Gastrocnemius medialis (tissue), 4 donors: ENCODE measurements around the gene ASIC1. TPM values are rescaled to one million over a fixed set of nuclear protein-coding genes. Genes with fewer than 3 reads are reported as not detected.

Experiments
- ATAC-seq, 2 donors: fragments of 150-250 bp; one replicate each; pipeline ENCODE4 v1.9.1; 2016
- DNase-seq, 2 donors: peaks; one replicate each; pipeline ENCODE4 v3.0.0-alpha.2; 2019
- H3K27ac ChIP-seq, 4 donors: fragments of 200-600 bp; sonication (generic); 1 replicate in 1 of 4; 2 replicates in 3 of 4; pipeline ENCODE4 v1.5.1; 2016 to 2018; ENCODE audit warnings: mild to moderate bottlenecking in 2 of 4, moderate library complexity in 1 of 4
- H3K27me3 ChIP-seq, 3 donors: fragments of 200-600 bp; sonication (generic) in 2 of 3; 1 replicate in 1 of 3; 2 replicates in 2 of 3; pipeline versions ENCODE4 v1.5.1 to v1.6.0; 2016 to 2019; ENCODE audit warnings: mild to moderate bottlenecking in 1 of 3, moderate library complexity in 1 of 3
- H3K36me3 ChIP-seq, 2 donors: fragments of 200-600 bp; sonication (generic) in 1 of 2; one replicate each; pipeline ENCODE4 v1.5.1; 2017 to 2018
- H3K4me1 ChIP-seq, 2 donors: fragments of 200-600 bp; sonication (generic) in 1 of 2; one replicate each; pipeline ENCODE4 v1.5.1; 2016 to 2017; ENCODE audit warnings: mild to moderate bottlenecking in 2 of 2
- H3K4me3 ChIP-seq, 4 donors: fragments of 200-600 bp; sonication (generic) in 3 of 4; 1 replicate in 1 of 4; 2 replicates in 3 of 4; pipeline ENCODE4 v1.5.1; 2016 to 2019; ENCODE audit warnings: mild to moderate bottlenecking in 2 of 4
- H3K9me3 ChIP-seq, 3 donors: fragments of 200-600 bp; sonication (generic) in 2 of 3; 1 replicate in 1 of 3; 2 replicates in 2 of 3; pipeline ENCODE4 v1.5.1; 2016 to 2019
- POLR2A ChIP-seq, 2 donors: fragments of 450-650 bp; IDR thresholded peaks; one replicate each; pipeline ENCODE4 v1.6.1; 2017; ENCODE audit warnings: antibody characterized with exemption in 2 of 2, mild to moderate bottlenecking in 2 of 2, moderate library complexity in 2 of 2
- in situ Hi-C, 4 donors: fragments of 200-750 bp; cut with MboI; loops; one replicate each; pipeline versions ENCODE4 v1.15.0 to v1.8.0; 2017; ENCODE audit warnings: low sequenced_read_pairs in 4 of 4
- intact Hi-C: fragments of 100-400 bp; cut with DNase I; formaldehyde crosslinking; loops from one replicate; pipeline ENCODE4 v1.15.1; 2023; ENCODE audit warnings: low total_unique reads
- total RNA-seq, 4 donors: library from RNA; depleted of rRNA; stranded (reverse); fragments of >200 nt; gene quantifications; one replicate each; pipeline versions ENCODE4 v1.1.0 to v1.2.3, GENCODE V29; 2016
- TF ChIP-seq, protein P1 (sequence below), 5 experiments: fragments of 450-650 bp in 3 of 5; fragments of 200-600 bp in 2 of 5; sonication (generic) in 2 of 5; IDR thresholded peaks in 4 of 5; conservative IDR thresholded peaks in 1 of 5; 1 replicate in 4 of 5; 2 replicates in 1 of 5; pipeline ENCODE4 v1.5.1; 2016 to 2019; ENCODE audit warnings: antibody characterized with exemption in 5 of 5, mild to moderate bottlenecking in 3 of 5, moderate library complexity in 3 of 5

The ASIC1 gene
- total RNA-seq, 4 donors from 2014 or later = 0.15 to 0.53 TPM; not detected in 2

DNA sequence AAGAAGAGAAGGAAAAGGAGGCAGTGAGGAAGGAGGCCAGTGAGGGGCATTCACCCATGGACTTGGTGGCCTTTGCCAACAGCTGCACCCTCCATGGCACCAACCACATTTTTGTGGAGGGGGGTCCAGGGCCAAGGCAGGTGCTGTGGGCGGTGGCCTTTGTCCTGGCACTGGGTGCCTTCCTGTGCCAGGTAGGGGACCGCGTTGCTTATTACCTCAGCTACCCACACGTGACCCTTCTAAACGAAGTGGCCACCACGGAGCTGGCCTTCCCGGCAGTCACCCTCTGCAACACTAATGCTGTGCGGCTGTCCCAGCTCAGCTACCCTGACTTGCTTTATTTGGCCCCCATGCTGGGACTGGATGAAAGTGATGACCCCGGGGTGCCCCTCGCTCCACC is 16.3 kb downstream of the ASIC1 start:
- H3K36me3 ChIP-seq = no peaks in the 10 kb centered on the region
- intact Hi-C loops (no loop called here), in situ Hi-C loops (loop anchor here in 3 of 4 donors (5.0 to 10.0 kb wide), 3 partner anchors 101 to 241 kb away; no protein-coding TSS in a partner anchor)
- ATAC-seq (no peak), DNase-seq (no peak)
- no peaks in the 10 kb centered on the region for H3K9me3 ChIP-seq
- H3K4me3 ChIP-seq = no peak overlapping the region
- no peak for TF ChIP-seq POLR2A (IDR thresholded peaks at IDR 0.05)
- TF ChIP-seq, protein P1, sequence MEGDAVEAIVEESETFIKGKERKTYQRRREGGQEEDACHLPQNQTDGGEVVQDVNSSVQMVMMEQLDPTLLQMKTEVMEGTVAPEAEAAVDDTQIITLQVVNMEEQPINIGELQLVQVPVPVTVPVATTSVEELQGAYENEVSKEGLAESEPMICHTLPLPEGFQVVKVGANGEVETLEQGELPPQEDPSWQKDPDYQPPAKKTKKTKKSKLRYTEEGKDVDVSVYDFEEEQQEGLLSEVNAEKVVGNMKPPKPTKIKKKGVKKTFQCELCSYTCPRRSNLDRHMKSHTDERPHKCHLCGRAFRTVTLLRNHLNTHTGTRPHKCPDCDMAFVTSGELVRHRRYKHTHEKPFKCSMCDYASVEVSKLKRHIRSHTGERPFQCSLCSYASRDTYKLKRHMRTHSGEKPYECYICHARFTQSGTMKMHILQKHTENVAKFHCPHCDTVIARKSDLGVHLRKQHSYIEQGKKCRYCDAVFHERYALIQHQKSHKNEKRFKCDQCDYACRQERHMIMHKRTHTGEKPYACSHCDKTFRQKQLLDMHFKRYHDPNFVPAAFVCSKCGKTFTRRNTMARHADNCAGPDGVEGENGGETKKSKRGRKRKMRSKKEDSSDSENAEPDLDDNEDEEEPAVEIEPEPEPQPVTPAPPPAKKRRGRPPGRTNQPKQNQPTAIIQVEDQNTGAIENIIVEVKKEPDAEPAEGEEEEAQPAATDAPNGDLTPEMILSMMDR (IDR thresholded peaks at IDR 0.05 in 4 of 5, conservative IDR thresholded peaks at IDR 0.05 in 1 of 5) = no peak
- no peak overlapping the region for H3K27ac ChIP-seq
- no peaks in the 10 kb centered on the region for H3K27me3 ChIP-seq
- peaks cover 0 to 3% of the 10 kb centered on the region in 2 donors for H3K4me1 ChIP-seq

DNA sequence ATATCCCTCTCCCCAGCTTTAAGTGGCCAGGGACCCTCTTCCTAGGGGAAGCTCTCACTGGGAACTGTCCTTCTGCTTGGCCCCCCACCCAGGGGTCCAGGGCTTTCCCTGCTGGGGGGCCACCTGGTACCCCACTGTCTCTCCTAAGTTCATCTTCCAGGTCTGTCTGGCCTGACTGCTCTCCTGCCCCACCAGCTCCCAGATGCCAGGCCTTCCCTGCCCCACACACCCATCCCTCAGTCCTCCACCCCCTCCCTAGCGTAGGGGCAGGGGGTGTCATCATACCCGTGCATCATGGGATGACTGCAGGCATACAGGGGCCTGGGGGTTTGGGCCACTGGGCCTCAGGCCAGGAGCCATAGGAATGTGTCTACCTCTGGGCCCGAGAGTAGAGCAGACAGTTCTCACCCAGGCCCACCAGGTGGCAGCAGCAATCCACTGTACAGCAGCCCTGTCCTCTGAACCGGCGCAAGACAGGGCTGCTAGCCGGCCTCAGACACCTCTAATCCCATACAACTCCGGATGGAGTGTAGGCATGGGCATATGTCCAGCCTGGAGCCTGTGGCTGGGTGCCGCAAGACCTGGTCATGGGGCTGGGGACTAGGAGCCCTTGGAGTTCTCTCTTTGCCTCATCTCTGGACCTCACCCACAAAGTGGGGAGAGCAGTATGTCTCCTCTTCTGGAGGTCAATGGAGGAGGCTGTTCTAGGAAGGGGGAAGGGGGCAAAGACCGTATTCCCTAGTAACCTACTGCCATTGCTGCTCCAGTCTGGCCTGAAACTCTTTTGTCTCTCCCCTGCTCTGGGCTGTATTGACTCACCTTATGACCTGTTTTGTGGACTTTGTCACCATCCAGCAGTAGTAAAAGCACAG is 17.8 kb downstream of the ASIC1 start:
- in situ Hi-C loops (loop anchor here (5.0 to 25.0 kb wide), 4 partner anchors 100 to 240 kb away; no protein-coding TSS in a partner anchor), intact Hi-C loops (loop anchor here (1.0 kb wide), 1 partner anchor 100 kb away; no protein-coding TSS in a partner anchor)
- ATAC-seq = peak; percentile 88 to 89
- Histone ChIP-seq H3K36me3 (no peaks in the 10 kb centered on the region), H3K4me1 (peaks cover 0 to 3% of the 10 kb centered on the region in 2 donors), H3K27ac (no peak overlapping the region), H3K9me3 (no peaks in the 10 kb centered on the region), H3K27me3 (no peaks in the 10 kb centered on the region), H3K4me3 (no peak overlapping the region)
- TF ChIP-seq, protein P1 (IDR thresholded peaks at IDR 0.05 in 4 of 5, conservative IDR thresholded peaks at IDR 0.05 in 1 of 5) = peak; percentile 94 to 97 (median 95)
- no peak for TF ChIP-seq POLR2A (IDR thresholded peaks at IDR 0.05)
- DNase-seq = peak; percentile 62 to 77

DNA sequence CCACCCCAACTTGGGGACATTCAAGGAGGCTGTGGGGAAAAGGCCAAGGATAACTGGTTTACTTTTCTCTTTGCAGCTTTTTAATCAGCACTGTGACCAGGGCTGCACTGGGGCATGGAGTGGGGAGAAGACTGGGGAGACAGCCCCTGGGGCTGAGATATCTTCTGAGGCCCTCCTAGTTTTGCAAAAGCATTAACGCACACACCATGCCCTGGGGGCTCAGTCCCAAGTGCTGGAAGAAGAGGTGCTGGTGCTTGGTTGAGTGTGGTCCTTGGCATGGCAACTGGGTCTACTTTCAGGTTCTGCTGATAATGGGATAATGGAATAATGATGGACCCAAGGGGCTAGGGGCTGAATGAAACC is 18.4 kb downstream of the ASIC1 start:
- TF ChIP-seq, protein P1 (IDR thresholded peaks at IDR 0.05 in 4 of 5, conservative IDR thresholded peaks at IDR 0.05 in 1 of 5) = no peak
- no peak for TF ChIP-seq POLR2A (IDR thresholded peaks at IDR 0.05)
- H3K27ac ChIP-seq = no peak overlapping the region
- H3K4me3 ChIP-seq = no peak overlapping the region
- DNase-seq = no peak
- H3K9me3 ChIP-seq = no peaks in the 10 kb centered on the region
- H3K4me1 ChIP-seq = peaks cover 0 to 3% of the 10 kb centered on the region in 2 donors
- in situ Hi-C loops = loop anchor here (10.0 to 25.0 kb wide), 3 partner anchors 99 to 239 kb away; no protein-coding TSS in a partner anchor
- intact Hi-C loops = loop anchor here (1.0 kb wide), 1 partner anchor 100 kb away; no protein-coding TSS in a partner anchor
- no peaks in the 10 kb centered on the region for H3K27me3 ChIP-seq
- no peaks in the 10 kb centered on the region for H3K36me3 ChIP-seq
- ATAC-seq = no peak

DNA sequence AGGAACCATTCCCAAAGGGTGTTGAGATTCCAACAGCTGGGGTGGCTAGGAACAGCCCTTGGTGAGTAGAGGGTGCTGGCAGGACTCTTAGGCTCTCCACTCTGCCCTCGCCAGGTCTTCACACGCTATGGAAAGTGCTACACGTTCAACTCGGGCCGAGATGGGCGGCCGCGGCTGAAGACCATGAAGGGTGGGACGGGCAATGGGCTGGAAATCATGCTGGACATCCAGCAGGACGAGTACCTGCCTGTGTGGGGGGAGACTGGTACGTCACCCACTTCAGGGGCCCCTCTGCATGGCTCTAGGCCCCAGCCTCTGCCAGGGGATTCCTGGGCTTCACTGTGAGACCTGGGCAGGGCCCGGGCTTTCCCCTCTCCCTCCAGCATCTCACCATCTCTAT is 19.7 kb downstream of the ASIC1 start:
- Histone ChIP-seq H3K27me3 (no peaks in the 10 kb centered on the region), H3K4me1 (peaks cover 0 to 3% of the 10 kb centered on the region in 2 donors), H3K4me3 (no peak overlapping the region), H3K27ac (no peak overlapping the region), H3K9me3 (no peaks in the 10 kb centered on the region), H3K36me3 (no peaks in the 10 kb centered on the region)
- no peak for TF ChIP-seq POLR2A (IDR thresholded peaks at IDR 0.05)
- TF ChIP-seq, protein P1 (IDR thresholded peaks at IDR 0.05 in 4 of 5, conservative IDR thresholded peaks at IDR 0.05 in 1 of 5) = no peak
- no peak for DNase-seq
- in situ Hi-C loops = loop anchor here (10.0 to 25.0 kb wide), 3 partner anchors 98 to 238 kb away; no protein-coding TSS in a partner anchor
- intact Hi-C loops = no loop called here
- ATAC-seq = no peak
